Right lobe of liver (tissue), 6 donors: ENCODE data around the gene SLC22A5. TPM values are rescaled to one million over a fixed set of nuclear protein-coding genes. Genes with fewer than 3 reads are reported as not detected.
A peak's percentile ranks its signal among the peaks of the same experiment; 100 is the strongest.

Experiments used
- ATAC-seq, 4 donors: fragments of 200-7000 bp; cut with Tn5 transposase; one replicate each; pipeline ENCODE4 v1.9.1; 2020; ENCODE audit warnings: mild to moderate bottlenecking in 4 of 4, moderate library complexity in 4 of 4
- DNase-seq, 3 donors: peaks; one replicate each; pipeline ENCODE4 v3.0.0-alpha.2; 2020
- H3K27ac ChIP-seq, 3 donors: fragments of 200-600 bp; one replicate each; pipeline ENCODE4 v1.8.0; 2022
- H3K27me3 ChIP-seq, 2 donors: fragments of 200-600 bp; one replicate each; pipeline ENCODE4 v1.8.0; 2022
- H3K36me3 ChIP-seq, 4 donors: fragments of 200-600 bp; sonication (generic) in 1 of 4; one replicate each; pipeline versions ENCODE4 v1.5.1 to v1.8.0; 2017 to 2022; ENCODE audit warnings: control low read depth in 1 of 4
- H3K4me1 ChIP-seq, 4 donors: fragments of 200-600 bp; sonication (generic) in 1 of 4; one replicate each; pipeline versions ENCODE4 v1.5.1 to v1.8.0; 2017 to 2022; ENCODE audit warnings: control low read depth in 1 of 4
- H3K4me3 ChIP-seq, 3 donors: fragments of 200-600 bp; one replicate each; pipeline ENCODE4 v1.8.0; 2022
- H3K9me3 ChIP-seq, 4 donors: fragments of 200-600 bp; sonication (generic) in 1 of 4; one replicate each; pipeline versions ENCODE4 v1.5.1 to v1.8.0; 2017 to 2022; ENCODE audit warnings: control low read depth in 1 of 4
- CTCF ChIP-seq, 4 donors: fragments of 200-600 bp in 3 of 4; fragments of 450-650 bp in 1 of 4; IDR thresholded peaks; one replicate each; pipeline versions ENCODE4 v1.5.1 to v1.8.0; 2016 to 2022; ENCODE audit warnings: antibody characterized with exemption in 4 of 4, mild to moderate bottlenecking in 2 of 4
- POLR2A ChIP-seq: fragments of 450-650 bp; IDR thresholded peaks from one replicate; pipeline ENCODE4 v1.6.1; 2017; ENCODE audit warnings: antibody characterized with exemption, mild to moderate bottlenecking
- WGBS: methylation state at CpG from one replicate; pipeline ENCODE4 v1.1.6; 2018; ENCODE audit warnings: low coverage, low lambda C conversion rate; ENCODE audit not compliant: insufficient coverage; ENCODE audit errors: missing lambda C conversion rate; 5-methylcytosine and 5-hydroxymethylcytosine counted together
- intact Hi-C, 2 donors: fragments of 100-400 bp; cut with DNase I; formaldehyde crosslinking; loops; one replicate each; pipeline versions ENCODE4 v1.11.2 to v1.14.1; 2022
- total RNA-seq, 6 experiments: library from RNA; depleted of rRNA in 2 of 6; stranded (reverse); fragments of >200 nt in 2 of 6; fragmentation: NEBNext Ultra II Directional in 3 of 6; extraction: Animal tissue kit (Norgen Biotek cat#: 25700) in 3 of 6; gene quantifications; one replicate each; pipeline versions ENCODE4 v1.1.0 to v1.2.4, GENCODE V29; 2016 to 2023
- donor health status: DM: no; HTN: yes; CAD: no.
- donor health status: DM: no; HTN: no; CAD: no.
- donor health status: DM: no; HTN: no; CAD: no.
- donor health status: DM: no; HTN: yes; CAD: no.
- donor health status: DM: no; HTN: yes; CAD: no.

Gene SLC22A5
- total RNA-seq, 6 experiments from 2014 or later, result 4.7 to 11.1 (median 6.5) TPM

- Histone ChIP-seq H3K27ac (no peak overlapping the region), H3K36me3 (peaks cover 0 to 6% (median 1%) of the 10 kb centered on the region in 4 donors)
Observed at GRCh38 chr5:132353486-132353995, 16.0 kb upstream of the SLC22A5 start.

GRCh38 chr5:132354381-132355139, 14.9 kb upstream of the SLC22A5 start:
- intact Hi-C loops, result no loop called here
- H3K27ac ChIP-seq, result no peak overlapping the region
- DNase-seq, result no peak
- peaks cover 0 to 19% (median 0%) of the 10 kb centered on the region in 4 donors for H3K4me1 ChIP-seq
- TF ChIP-seq CTCF (IDR thresholded peaks at IDR 0.05), result no peak
- no peak for TF ChIP-seq POLR2A
- H3K36me3 ChIP-seq, result peaks cover 0 to under 1% (median 0%) of the 10 kb centered on the region in 4 donors
- no peak overlapping the region for H3K4me3 ChIP-seq
- WGBS, result 62% methylated on average over 1 of the region's 1 CpG
- no peaks in the 10 kb centered on the region for H3K27me3 ChIP-seq
- ATAC-seq, result peak in 3 of 4 donors; percentile 41 to 70 (median 59)
- H3K9me3 ChIP-seq, result no peaks in the 10 kb centered on the region

More at GRCh38 chr5:132353486-132353995, 16.0 kb upstream of the SLC22A5 start:
- H3K27me3 ChIP-seq, result no peaks in the 10 kb centered on the region
- 100% methylated on average over 1 of the region's 1 CpG for WGBS
- DNase-seq, result no peak
- intact Hi-C loops, result no loop called here
- H3K4me3 ChIP-seq, result no peak overlapping the region
- ATAC-seq, result peak in 3 of 4 donors; percentile 35 to 71 (median 65)
- TF ChIP-seq CTCF (IDR thresholded peaks at IDR 0.05) (no peak), POLR2A (no peak)
- peaks cover 0 to 19% (median 0%) of the 10 kb centered on the region in 4 donors for H3K4me1 ChIP-seq
- H3K9me3 ChIP-seq, result no peaks in the 10 kb centered on the region

- Histone ChIP-seq H3K4me3 (no peak overlapping the region), H3K27me3 (no peaks in the 10 kb centered on the region), H3K36me3 (peaks cover 0 to 4% (median 0%) of the 10 kb centered on the region in 4 donors), H3K4me1 (peaks cover 0 to 19% (median 0%) of the 10 kb centered on the region in 4 donors), H3K9me3 (no peaks in the 10 kb centered on the region), H3K27ac (no peak overlapping the region)
- no peak for DNase-seq
- WGBS, result no CpG with 5 or more reads among the region's 3 CpGs
- intact Hi-C loops, result no loop called here
- ATAC-seq, result peak in 1 of 4 donors; percentile 9
- TF ChIP-seq POLR2A (no peak), CTCF (IDR thresholded peaks at IDR 0.05) (no peak)
Observed at GRCh38 chr5:132355140-132355765, 14.3 kb upstream of the SLC22A5 start.

GRCh38 chr5:132358775-132359174, 10.7 kb upstream of the SLC22A5 start:
- Histone ChIP-seq H3K4me1 (peaks cover 0 to 22% (median 0%) of the 10 kb centered on the region in 4 donors), H3K4me3 (no peak overlapping the region), H3K27me3 (no peaks in the 10 kb centered on the region), H3K9me3 (no peaks in the 10 kb centered on the region), H3K36me3 (peaks cover 0 to 4% (median 0%) of the 10 kb centered on the region in 4 donors), H3K27ac (no peak overlapping the region)
- WGBS, result 100% methylated on average over 1 of the region's 1 CpG
- intact Hi-C loops, result no loop called here
- no peak for DNase-seq
- TF ChIP-seq CTCF (IDR thresholded peaks at IDR 0.05) (no peak), POLR2A (no peak)
- no peak for ATAC-seq
